ENCODE measurements around the gene FCRLB.

- TF ChIP-seq CTCF (IDR thresholded peaks at IDR 0.05; ENCODE audit: insufficient read depth, low read length, poor library complexity, severe bottlenecking): no peak
- TF ChIP-seq EZH2phosphoT487 (conservative IDR thresholded peaks at IDR 0.05; ENCODE audit: low read length): no peak
Observed at GRCh38 chr1:161728376-161729226, 7.3 kb downstream of the FCRLB start.
